Suprapubic skin (tissue), 4 donors: ENCODE data around the gene CCR9. TPM values are rescaled to one million over a fixed set of nuclear protein-coding genes. Genes with fewer than 3 reads are reported as not detected.
"Not testable (repeated sequence)": the region's sequence is repeated elsewhere in the genome, so short reads cannot be mapped to it uniquely, and the experiment has no call there.

Experiments used
- DNase-seq, 2 donors: peaks; one replicate each; pipeline ENCODE4 v3.0.0-alpha.2; 2019; ENCODE audit warnings: low spot score in 2 of 2
- H3K27ac ChIP-seq: fragments of 200-600 bp; sonication (generic); one replicate; pipeline ENCODE4 v1.5.1; 2019
- H3K27me3 ChIP-seq: fragments of 200-600 bp; sonication (generic); one replicate; pipeline ENCODE4 v1.5.1; 2019
- H3K36me3 ChIP-seq: fragments of 200-600 bp; sonication (generic); one replicate; pipeline ENCODE4 v1.5.1; 2019
- H3K4me1 ChIP-seq: fragments of 200-600 bp; sonication (generic); one replicate; pipeline ENCODE4 v1.5.1; 2019
- H3K4me3 ChIP-seq: fragments of 200-600 bp; sonication (generic); one replicate; pipeline ENCODE4 v1.5.1; 2019; ENCODE audit warnings: mild to moderate bottlenecking
- H3K9me3 ChIP-seq: fragments of 200-600 bp; sonication (generic); one replicate; pipeline ENCODE4 v1.5.1; 2019
- CTCF ChIP-seq, 2 donors: fragments of 200-600 bp in 1 of 2; fragments of 450-650 bp in 1 of 2; sonication (generic) in 1 of 2; IDR thresholded peaks; one replicate each; pipeline ENCODE4 v1.5.1; 2016 to 2019; ENCODE audit warnings: antibody characterized with exemption in 2 of 2, mild to moderate bottlenecking in 1 of 2, moderate library complexity in 1 of 2
- EP300 ChIP-seq: sonication (generic); formaldehyde crosslinking; IDR thresholded peaks from one replicate; pipeline ENCODE4 v1.6.1; 2017; ENCODE audit warnings: antibody characterized with exemption
- POLR2A ChIP-seq, 2 donors: fragments of 450-650 bp; IDR thresholded peaks; one replicate each; pipeline ENCODE4 v1.6.1; 2017; ENCODE audit warnings: antibody characterized with exemption in 2 of 2, mild to moderate bottlenecking in 2 of 2, moderate library complexity in 2 of 2
- POLR2AphosphoS5 ChIP-seq, 3 donors: sonication (generic); formaldehyde crosslinking; IDR thresholded peaks; one replicate each; pipeline ENCODE4 v1.6.1; 2017; ENCODE audit warnings: antibody characterized with exemption in 3 of 3
- WGBS: methylation state at CpG from one replicate; pipeline ENCODE4 v1.1.5; 2018; 5-methylcytosine and 5-hydroxymethylcytosine counted together
- total RNA-seq, 4 donors: library from RNA; depleted of rRNA; stranded (reverse); fragments of >200 nt; gene quantifications; one replicate each; pipeline ENCODE4 v1.1.0, GENCODE V29; 2016

Gene CCR9
- total RNA-seq, 4 donors from 2014 or later = not detected

GRCh38 chr3:45842851-45843625 lies 43.3 kb upstream of the CCR9 start:
- Histone ChIP-seq H3K4me1 (peaks cover 15% of the 10 kb centered on the region), H3K36me3 (no peaks in the 10 kb centered on the region), H3K4me3 (no peak overlapping the region), H3K27me3 (no peaks in the 10 kb centered on the region), H3K9me3 (no peaks in the 10 kb centered on the region), H3K27ac (no peak overlapping the region)
- TF ChIP-seq EP300 (no peak), POLR2AphosphoS5 (IDR thresholded peaks at IDR 0.05) (no peak), POLR2A (IDR thresholded peaks at IDR 0.05) (no peak), CTCF (IDR thresholded peaks at IDR 0.05) (no peak)
- WGBS = 78% methylated on average over 9 of the region's 9 CpGs
- no peak for DNase-seq

- Histone ChIP-seq H3K27me3 (no peaks in the 10 kb centered on the region), H3K9me3 (no peaks in the 10 kb centered on the region), H3K36me3 (no peaks in the 10 kb centered on the region), H3K4me1 (peaks cover 15% of the 10 kb centered on the region), H3K27ac (no peak overlapping the region), H3K4me3 (no peak overlapping the region)
- 90% methylated on average over 1 of the region's 1 CpG for WGBS
- TF ChIP-seq POLR2AphosphoS5 (IDR thresholded peaks at IDR 0.05) = no peak
- TF ChIP-seq CTCF (IDR thresholded peaks at IDR 0.05) = no peak
- no peak for TF ChIP-seq EP300
- no peak for TF ChIP-seq POLR2A (IDR thresholded peaks at IDR 0.05)
- DNase-seq = no peak
These were observed 41.7 kb upstream of the CCR9 start for GRCh38 chr3:45844616-45845015.

- H3K27ac ChIP-seq = no peak overlapping the region
- WGBS = 81% methylated on average over 1 of the region's 1 CpG
- TF ChIP-seq POLR2AphosphoS5 (IDR thresholded peaks at IDR 0.05) (no peak), CTCF (IDR thresholded peaks at IDR 0.05) (no peak), EP300 (no peak), POLR2A (IDR thresholded peaks at IDR 0.05) (no peak)
These were observed 38.0 kb upstream of the CCR9 start for GRCh38 chr3:45848392-45848791.

GRCh38 chr3:45852828-45853227 lies 33.5 kb upstream of the CCR9 start:
- Histone ChIP-seq H3K4me1 (no peaks in the 10 kb centered on the region), H3K27ac (no peak overlapping the region), H3K4me3 (no peak overlapping the region), H3K9me3 (no peaks in the 10 kb centered on the region), H3K27me3 (no peaks in the 10 kb centered on the region), H3K36me3 (no peaks in the 10 kb centered on the region)
- DNase-seq = no peak
- WGBS = 85% methylated on average over 2 of the region's 2 CpGs
- no peak for TF ChIP-seq EP300

More at GRCh38 chr3:45848392-45848791, 38.0 kb upstream of the CCR9 start:
- Histone ChIP-seq H3K27me3 (no peaks in the 10 kb centered on the region), H3K9me3 (no peaks in the 10 kb centered on the region), H3K4me3 (no peak overlapping the region), H3K36me3 (no peaks in the 10 kb centered on the region), H3K4me1 (no peaks in the 10 kb centered on the region)
- no peak for DNase-seq

GRCh38 chr3:45856323-45856722 lies 30.0 kb upstream of the CCR9 start:
- WGBS = 90% methylated on average over 1 of the region's 1 CpG
- H3K36me3 ChIP-seq, DNase-seq, H3K27ac ChIP-seq, H3K4me1 ChIP-seq, H3K27me3 ChIP-seq, H3K4me3 ChIP-seq, H3K9me3 ChIP-seq: not testable (repeated sequence)

GRCh38 chr3:45857024-45857423 lies 29.3 kb upstream of the CCR9 start:
- DNase-seq, H3K27ac ChIP-seq, H3K36me3 ChIP-seq, H3K9me3 ChIP-seq, H3K4me1 ChIP-seq, H3K4me3 ChIP-seq, H3K27me3 ChIP-seq: not testable (repeated sequence)
- 86% methylated on average over 2 of the region's 2 CpGs for WGBS
